GM18517 (cell line): Measurements from ENCODE around the gene HNF4A.
"Not testable (repeated sequence)": the region's sequence is repeated elsewhere in the genome, so short reads cannot be mapped to it uniquely, and the experiment has no call there.

Source experiments
- ATAC-seq: cut with Tn5 transposase; IDR thresholded peaks from one replicate; pipeline ENCODE4 v1.9.1; 2021; ENCODE audit warnings: mild to moderate bottlenecking, moderate library complexity; ENCODE audit not compliant: unreplicated experiment

The HNF4A gene

DNA sequence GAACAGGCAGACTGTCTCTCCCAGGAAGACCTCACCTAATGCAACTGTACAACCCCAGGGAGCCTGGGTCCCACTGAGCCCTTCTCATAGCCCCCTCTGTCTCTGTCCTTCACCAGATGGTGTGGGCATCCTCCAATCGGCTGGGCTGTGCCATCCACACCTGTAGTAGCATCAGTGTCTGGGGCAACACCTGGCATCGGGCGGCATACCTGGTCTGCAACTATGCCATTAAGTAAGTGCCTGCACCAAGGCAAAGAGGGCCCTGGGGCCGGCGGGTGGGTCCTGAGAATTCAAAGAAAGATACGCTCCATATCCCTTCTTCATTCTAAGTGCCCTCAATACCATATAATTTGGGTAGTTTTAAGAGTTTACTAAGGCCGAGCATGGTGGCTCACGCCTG lies 10.4 kb upstream of the HNF4A start:
- ATAC-seq, result no peak

GRCh38 chr20:44345941-44346340 lies 9.6 kb upstream of the HNF4A start:
- not testable (repeated sequence) for ATAC-seq

DNA sequence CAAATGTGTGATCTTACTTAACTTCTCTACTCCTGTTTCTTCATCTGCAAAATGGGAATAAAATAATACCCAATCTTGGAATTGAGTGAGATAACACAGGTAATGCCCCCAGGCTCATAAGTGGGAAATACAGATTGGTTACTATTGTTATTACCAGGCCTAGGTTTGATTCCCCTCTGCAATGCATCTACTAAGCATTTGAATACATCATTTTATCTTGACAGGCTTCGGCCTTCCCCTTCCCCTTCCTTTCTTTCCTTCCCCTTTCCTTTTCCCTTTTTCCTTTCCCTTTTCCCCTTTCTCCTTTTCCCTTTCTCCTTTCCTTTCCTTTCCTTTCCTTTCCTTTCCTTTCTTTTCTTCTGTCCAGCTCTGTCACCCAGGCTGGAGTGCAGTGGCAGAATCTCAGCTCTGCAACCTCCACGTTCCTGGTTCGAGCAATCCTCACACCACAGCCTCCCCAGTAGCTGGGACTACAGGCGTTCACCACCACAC lies 7.3 kb upstream of the HNF4A start:
- ATAC-seq, result no peak

DNA sequence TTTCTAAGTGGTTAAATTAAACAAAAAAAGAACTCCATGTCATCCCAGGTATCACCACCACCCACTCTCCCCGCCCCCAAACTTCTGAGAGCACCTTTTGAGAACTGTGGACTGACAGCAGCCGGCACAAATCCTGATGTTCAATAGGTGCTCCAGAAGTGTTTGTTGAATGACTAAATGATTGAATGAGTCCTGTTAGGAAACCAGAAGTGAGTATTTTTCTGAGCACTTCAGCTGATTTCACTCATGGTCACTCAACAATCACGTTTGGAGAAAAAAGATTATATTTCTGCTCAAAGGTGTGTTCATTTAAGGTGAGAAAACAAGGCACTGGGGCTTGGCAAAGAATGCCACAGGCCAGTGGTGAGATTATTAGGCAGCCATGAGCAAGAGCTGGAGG lies 6.2 kb upstream of the HNF4A start:
- ATAC-seq, result no peak

GRCh38 chr20:44350567-44350966 lies 4.9 kb upstream of the HNF4A start:
- no peak for ATAC-seq

- no peak for ATAC-seq
Measured at GRCh38 chr20:44354979-44355497, 461 bp upstream of the HNF4A start.

- ATAC-seq, result no peak
Measured at GRCh38 chr20:44356353-44356723, 839 bp downstream of the HNF4A start.

GRCh38 chr20:44357020-44357419 lies 1.5 kb downstream of the HNF4A start:
- ATAC-seq, result no peak

DNA sequence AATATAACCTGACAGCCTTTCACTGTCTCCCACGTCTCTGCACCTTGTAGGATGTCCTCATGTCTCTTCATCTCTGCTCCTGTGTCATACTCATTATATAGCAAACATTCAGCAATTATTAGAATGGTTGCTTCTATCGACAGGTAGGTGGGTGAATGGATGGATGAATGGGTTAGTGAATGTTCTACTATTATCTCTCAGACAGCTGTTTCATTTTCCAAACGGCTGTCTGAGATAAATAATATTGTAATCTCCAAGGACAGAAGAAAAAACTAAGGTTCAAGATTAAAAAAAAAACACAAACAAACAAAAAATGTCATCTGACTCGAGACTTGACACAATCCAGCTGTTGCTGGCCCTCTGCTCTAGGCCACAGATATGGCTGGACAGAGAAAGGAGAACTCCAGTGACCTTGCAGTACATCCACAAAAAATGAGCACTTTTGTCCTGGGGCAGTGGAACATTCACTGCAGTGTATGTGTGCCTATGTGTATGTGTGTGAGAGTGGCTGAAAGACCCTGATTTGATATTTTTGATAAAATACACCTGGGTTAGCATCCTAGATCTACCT lies 2.1 kb downstream of the HNF4A start:
- ATAC-seq, result no peak

- ATAC-seq, result no peak
Measured at GRCh38 chr20:44358776-44359175, 3.3 kb downstream of the HNF4A start.

DNA sequence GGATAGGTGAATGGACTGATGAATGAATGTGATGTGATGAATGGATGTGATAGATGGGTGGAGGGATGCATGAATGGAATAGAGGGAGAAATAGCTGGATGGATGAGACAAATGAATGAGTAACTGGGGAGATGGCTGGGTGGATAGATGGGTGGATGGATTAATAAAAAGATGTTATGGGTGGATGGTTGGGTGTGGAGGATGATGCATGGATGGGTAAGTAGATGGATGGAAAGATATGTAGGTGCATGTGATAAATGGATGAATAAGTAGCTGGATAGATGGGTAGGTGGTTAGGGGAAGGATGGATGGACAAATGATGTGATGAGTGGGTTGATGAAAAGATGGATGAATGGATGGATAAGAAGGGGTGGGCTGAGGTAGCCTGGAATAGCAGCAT lies 4.7 kb downstream of the HNF4A start:
- ATAC-seq, result no peak

- ATAC-seq, result no peak
Measured at GRCh38 chr20:44361021-44361420, 5.5 kb downstream of the HNF4A start.

DNA sequence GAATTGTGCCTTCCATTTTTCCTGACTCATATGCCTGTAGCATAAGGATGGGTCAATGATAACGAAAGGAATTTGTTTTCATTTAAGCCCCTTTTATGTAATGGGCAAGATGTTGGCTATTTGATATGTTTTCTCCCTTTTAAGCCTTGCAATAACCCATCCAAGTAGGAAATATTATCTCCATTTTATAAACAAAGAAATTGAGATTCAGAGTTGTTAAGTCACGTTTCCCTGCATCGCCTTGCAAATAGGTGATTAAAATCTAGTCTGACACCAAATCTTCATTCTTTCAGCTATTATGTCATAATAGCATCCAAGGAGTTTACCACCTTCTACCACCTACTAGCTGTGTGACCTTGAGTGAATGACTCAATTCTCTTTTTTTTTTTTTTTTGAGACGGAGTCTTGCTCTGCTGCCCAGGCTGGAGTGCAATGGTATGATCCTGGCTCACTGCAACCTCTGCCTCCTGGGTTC lies 7.0 kb downstream of the HNF4A start:
- no peak for ATAC-seq

DNA sequence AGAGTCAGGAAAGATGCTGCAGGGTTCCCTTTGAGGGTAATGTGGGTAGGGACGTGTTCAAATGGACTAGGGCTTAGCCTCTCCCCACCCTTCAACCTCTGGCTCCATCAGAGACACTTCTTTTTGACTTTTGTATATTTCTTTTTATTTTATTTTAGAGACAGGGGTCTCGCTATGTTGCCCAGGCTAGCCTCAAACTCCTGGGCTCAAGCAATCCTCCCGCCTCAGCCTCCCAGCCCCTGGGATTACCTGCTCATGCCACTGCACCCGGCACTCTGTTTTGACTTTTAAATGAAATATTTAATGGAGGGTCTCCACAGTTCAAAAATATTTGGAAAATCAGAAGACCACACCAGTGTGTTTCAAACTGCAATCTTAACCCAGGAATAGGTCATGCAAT lies 8.6 kb downstream of the HNF4A start:
- ATAC-seq, result no peak

GRCh38 chr20:44364780-44365179 lies 9.3 kb downstream of the HNF4A start:
- no peak for ATAC-seq

GRCh38 chr20:44367746-44368145 lies 12.2 kb downstream of the HNF4A start:
- no peak for ATAC-seq

GRCh38 chr20:44370639-44371218 lies 15.2 kb downstream of the HNF4A start:
- no peak for ATAC-seq

- ATAC-seq, result no peak
Measured at GRCh38 chr20:44382641-44383040, 27.1 kb downstream of the HNF4A start.

DNA sequence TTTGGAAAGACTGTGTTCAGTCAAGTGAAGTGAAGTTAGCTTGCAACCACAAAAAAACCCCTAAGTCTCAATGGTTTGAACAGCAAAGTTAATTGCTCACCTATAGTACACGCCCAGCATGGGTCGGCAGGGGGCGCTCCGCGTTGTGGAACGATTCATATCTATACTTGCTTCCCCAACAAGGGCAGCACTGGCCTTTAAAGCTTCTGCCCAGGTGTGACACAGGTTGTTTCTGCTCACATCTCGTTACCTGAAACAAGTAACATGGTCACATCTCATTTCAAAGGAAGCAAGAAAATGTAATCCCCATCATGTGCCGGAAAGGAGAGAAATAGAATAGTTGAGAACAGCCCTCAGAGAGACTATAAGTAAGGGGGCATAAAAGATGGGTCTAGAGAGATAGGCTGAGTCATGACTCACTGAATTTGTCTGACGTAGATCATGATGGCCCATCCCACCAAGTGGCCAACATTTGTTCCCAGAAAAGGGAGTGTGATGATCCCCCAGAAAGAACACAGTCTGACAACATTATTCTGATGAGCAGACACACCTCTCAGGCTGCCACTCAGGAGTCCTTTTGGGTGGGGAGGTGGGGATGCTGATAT lies 29.0 kb downstream of the HNF4A start:
- ATAC-seq, result no peak

- no peak for ATAC-seq
Measured at GRCh38 chr20:44388466-44389023, 33.0 kb downstream of the HNF4A start.

DNA sequence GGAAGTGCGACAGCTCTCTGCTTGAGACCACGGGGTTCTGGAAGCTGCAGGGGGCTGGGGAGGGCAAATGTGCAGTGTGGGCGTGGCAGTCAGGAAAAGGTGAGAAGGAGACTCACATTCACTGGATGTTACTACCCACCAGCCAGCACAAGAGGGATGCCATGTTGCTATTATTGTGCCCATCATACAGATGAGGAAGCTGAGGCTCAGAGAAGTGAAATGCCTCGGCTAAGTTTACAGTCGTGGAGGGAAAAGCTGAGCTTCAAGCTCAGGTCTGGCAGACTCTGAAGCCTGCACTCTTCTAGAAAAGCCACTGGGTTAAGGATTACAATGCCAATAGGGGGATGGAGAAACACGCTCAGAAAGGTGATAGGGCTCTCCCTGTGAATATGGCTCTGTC lies 34.4 kb downstream of the HNF4A start:
- no peak for ATAC-seq

- no peak for ATAC-seq
Measured at GRCh38 chr20:44390280-44390679, 34.8 kb downstream of the HNF4A start.
